DMS114 treated with DMSO at 0.1 percent for 48 hours (cell line): ENCODE results near the gene GPX7.

Experiments
- DNase-seq: peaks from one replicate; lab custom pipeline; 2025; ENCODE audit not compliant: unreplicated experiment; lab: John Stamatoyannopoulos, UW

GPX7 gene

DNA sequence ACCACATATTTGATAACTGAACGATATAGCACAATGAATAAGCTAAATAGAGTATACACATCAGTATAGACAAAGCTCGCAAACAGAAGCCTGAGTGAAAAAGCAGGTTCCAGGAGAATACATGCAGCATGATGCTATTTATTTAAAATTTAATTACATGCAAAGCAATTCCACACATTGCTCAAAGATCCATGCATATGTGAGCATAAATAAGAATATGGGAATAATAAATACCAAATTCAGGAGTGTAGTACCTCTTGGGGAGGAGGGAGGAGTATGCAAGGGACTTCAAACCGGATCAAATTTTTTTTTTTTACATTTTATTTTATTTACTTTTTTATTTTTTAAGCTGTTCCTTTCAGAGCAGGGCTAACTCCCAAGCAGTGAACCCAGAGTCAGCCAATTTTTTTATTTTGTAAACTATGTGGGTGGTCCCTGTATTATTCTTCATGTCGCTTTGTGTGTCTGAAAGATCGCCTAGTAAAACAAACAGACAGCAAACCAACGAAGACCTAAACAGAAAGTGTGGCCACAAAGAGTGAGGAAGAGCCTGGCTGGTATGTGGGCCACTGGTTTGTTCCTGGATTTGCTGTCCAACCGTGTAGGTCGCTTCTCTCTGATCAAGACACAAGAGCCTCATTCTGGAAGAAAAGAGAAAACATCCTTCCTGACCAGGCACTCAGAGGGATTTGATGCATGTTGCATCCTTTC lies 26.6 kb downstream of the GPX7 start:
- no peak for DNase-seq

DNA sequence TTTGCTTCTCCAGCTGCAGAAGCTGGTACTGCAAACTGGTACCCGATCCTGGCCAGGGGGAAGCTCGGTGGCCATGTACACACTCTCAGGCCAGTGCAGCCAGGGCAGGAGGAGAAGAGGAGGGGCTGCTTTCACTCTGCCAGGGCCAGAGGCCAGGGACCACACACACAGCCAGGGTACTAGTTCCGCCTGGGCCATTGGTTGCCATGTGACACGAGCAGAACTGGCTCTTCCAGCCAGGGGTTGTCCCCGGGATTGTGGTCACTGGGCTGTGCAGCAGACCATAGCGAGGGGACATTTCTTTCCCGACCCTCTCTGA lies 27.1 kb downstream of the GPX7 start:
- DNase-seq: peak; percentile 27

DNA sequence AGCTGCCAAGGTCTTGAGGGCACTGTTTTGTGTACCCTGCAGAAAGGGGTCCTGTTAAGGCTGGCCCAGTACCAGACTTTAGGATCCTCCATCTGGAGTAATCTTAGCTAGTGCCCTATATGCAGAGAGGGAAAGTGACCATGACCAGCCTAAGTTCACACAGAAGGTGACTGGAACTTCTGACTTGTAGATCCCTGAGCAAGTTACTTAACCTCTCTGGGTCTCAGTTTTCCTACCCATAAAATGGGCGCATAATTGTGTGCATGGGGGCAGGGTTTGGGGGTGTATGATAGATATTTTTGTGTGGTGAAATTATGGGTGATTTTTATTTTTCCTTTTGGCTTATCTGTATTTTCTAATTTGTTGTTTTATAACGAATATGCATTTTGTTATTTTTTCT lies 27.5 kb downstream of the GPX7 start:
- no peak for DNase-seq

DNA sequence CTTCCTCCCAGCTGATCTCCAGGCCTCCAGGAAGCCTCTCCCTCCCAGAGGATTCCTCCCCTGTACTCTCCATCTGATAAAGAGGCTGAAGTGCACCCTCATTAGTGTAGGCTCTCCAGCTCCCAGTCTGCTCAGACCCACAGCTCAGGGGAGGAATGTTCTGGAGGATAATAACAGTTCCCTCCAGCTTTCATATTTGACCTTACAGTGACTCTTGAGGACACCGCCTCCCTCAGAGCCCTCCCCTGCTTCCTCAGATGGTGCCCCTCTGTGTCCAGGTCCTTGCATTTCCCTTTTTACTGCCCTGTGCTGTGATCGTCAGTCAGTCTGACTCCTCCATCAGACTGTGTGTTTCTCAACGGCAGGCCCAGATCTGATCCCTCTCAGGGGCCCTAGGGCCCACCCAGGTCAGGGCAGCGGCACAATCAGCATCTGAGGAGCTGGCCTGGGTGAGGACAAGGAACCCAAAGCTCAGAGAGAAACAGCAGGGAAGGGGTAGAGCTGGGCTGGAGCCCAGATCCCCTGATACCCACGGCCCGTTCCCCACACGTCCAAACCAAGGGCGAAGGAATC lies 29.7 kb downstream of the GPX7 start:
- DNase-seq: no peak

DNA sequence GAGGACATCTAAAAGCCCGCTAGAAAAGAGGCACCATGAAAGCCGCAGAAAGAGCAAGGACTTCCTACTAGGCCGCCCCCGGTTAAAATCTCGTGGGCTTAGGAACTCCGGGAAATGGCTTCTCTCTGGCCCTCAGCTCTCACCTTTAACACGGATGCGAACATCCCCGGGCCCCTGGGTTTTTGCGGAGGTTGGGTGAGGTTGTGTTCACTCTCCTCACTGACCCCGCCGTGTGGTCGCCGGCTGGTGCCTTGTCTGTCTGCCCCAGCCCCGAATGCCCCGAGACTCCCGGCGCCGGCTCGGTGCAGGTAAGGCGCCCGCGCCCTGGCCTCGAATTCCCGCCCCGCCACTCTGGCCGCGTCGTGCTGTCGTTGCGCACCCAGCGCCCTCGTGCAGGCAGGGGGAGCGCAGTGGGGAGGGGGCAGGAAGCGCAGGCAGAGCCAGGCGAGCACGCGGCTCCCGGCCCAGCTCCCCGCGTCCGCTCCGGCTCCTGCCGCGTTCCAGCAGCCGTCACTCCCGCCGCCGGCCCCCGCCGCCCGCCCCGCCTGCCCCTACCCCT lies 30.6 kb downstream of the GPX7 start, which contains the start of gene SHISAL2A:
Gene SHISAL2A (plus strand): TSS at position 437 of the 559 bp plus-strand sequence. CDS start 326 bp downstream, outside the sequence.
- no peak for DNase-seq

DNA sequence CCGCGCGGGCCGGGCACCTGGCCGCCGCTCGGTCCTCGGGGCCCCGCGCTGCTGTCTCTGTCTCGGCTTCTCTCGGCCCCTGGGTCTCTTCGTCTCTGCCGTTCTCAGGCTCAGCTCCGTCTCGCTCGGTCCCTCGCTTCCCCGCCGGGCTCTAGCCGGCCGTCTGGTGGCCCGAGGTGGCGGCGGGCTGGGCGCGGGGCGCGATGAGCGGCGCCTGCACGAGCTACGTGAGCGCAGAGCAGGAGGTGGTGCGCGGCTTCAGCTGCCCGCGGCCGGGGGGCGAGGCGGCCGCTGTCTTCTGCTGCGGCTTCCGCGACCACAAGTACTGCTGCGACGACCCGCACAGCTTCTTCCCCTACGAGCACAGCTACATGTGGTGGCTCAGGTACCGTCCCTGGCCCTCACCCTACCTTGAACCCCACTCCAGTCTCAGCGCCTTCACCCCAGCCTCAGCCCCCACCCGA lies 31.2 kb downstream of the GPX7 start:
- DNase-seq: no peak

DNA sequence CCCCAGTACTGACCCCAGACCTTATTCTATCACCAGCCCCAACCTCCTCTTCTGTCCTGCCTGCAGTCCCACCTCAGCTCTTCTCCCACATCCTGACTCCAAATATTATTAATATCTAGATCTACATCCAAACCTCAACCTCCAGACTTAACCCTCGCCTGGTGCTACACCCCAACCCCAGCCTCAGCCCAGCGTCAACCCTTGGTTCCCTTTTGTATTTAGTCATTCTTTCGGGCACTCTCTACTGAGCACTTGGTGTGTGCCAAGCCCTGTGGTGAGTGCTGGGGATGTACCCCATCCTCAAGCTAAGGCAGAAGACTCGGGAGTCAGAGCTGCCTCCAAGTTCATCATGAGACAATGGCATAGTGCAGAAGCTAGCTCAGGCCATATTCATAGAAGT lies 31.9 kb downstream of the GPX7 start:
- no peak for DNase-seq

DNA sequence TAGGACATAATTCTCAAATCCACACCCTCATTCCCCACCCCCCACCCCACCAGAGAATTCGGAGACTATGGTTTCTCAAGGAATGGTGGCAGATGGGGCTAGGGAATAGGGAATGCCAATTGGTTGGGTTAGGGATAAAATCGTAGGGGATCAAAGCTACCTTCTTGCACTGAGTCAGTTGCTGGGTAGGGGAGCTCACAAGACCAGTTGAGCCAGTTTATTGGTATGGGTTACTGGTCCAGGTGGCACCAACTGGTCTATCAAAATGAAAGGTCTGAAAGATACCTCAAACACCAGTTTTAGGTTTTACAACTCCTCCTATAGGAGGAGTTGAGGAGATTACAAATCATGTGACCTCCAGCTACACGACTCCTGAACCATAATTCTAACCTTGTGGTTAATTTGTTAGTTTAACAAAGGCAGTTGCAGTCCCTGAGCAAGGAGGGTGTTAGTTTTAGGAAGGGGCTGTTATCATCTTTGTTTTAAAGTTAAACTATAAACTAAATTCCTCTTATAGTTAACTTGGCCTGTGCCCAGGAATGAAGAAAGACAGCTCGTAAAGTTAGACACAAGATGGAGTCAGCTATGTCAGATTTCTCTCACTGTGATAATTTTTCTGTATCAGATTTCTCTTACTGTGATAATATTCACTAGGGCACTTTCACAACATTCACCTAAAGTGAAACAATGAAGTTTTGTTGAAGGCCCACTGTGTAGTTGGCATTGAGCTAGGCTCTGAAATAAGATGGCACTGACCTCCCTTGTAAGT lies 33.3 kb downstream of the GPX7 start:
- no peak for DNase-seq

DNA sequence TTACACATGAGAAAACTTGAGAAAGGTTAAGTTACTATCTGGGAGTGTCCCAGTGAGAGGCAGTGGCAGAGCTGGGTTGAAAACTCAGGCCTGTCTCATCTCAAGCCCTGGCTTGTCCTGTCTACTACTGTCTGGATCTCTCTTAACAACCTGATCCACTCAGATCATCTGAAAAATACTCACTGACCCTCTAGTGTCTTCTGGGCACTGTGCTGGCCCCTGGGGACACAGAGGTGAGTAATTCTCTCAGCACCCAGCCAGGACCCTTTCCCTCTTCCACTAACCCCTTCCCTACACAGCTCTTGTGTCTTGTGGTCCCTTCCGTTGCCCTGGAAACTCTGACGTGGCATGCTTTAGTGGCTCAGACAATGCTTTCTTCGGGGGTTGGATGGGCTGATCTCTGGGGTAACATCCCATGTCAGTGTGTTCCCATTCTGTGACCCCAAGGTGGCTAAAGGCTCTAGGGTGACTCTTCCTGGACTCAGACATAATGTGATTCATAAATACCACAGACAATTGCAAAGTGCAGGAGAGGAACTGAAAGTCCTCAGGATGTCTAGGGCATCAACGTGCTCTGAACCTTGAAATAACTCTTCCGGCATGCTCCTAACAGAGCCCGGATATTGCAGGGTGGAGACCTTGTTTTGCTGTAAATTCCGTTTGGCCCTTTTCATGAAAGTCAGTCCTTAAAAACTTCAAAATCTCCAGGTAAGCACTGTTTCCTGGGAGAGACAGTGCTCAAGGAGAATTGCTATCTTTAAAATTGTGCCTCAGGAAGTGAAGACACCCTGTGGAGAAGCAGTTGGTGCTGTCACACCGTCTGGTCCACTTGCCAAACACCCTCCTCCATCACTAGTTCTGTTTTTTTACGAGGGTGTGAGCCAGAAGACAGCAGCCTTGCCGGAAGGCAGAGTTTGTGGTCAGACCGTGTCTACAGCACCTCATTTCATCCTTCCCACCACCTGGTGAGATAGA lies 34.8 kb downstream of the GPX7 start:
- DNase-seq: no peak

DNA sequence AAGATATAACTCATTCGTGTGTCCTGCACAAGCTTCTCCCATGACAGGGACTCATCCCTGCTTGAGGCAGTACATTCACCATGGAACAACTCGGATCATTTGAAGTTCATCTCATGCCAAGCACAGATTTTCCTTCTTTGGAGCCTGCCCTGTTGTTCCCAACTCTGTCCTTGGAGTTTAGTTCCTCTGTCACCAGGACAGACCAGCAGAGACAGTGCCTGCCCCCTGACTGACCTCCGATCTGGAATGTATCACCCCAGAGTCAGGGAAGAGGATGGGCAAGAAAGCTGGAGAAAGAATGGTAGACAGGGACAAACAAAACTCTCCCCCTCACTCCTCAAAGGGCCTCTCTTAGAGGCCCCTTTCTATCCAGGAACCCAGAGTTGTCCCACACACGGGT lies 35.8 kb downstream of the GPX7 start:
- no peak for DNase-seq

DNA sequence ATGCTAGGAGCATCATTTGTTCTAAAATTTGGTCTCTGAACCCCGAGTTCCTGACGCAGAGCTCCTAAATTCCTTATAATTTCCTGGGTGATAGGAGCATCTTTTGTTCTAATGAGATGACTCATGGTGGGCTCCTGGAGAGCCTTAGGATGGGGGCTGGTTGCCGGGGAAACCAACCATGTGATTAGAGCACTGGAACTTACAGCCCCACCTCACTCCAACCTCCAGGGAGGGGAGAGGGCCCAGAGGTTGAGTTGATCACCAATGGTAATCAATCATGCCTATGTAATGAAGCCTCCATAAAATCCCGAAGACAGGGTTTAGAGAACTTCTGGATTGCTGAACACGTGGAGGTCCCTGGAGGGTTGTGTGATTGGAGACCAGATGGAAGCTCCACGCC lies 38.5 kb downstream of the GPX7 start:
- no peak for DNase-seq

DNA sequence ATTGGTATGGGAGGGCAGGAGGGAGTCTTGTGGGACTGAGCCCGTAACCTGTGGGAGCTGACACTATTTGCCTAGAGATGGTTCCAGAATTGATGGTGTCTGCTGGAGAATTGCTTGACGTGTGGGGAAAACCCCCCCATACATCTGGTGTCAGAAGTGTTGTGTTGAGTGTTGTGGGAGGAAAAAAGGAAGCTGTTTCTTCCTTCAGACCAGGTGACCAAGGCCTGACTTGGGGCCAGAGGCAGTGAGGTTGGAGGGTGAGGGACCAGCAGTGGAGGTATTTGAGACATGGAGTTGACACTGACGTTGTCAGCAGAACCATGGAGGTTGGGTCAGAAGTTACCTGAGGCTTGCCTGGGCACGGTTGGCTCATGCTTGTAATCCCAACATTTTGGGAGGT lies 39.1 kb downstream of the GPX7 start:
- no peak for DNase-seq

DNA sequence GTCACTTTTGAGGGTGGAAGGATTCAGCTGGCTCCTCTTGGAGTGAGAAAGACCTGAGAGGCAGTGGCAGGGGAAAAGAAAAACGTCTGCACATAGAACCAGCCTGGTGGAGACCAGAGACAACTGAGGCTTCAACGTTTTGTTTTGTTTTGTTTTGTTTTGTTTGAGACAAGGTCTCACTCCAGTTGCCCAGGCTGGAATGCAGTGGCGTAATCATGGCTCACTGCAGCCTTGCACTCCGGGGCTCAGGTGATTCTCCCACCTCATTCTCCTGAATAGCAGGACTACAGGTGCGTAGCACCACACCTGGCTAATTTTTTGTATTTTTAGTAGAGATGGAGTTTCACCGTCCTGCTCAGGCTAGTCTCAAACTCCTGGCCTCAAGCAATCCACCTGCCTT lies 43.1 kb downstream of the GPX7 start:
- no peak for DNase-seq

DNA sequence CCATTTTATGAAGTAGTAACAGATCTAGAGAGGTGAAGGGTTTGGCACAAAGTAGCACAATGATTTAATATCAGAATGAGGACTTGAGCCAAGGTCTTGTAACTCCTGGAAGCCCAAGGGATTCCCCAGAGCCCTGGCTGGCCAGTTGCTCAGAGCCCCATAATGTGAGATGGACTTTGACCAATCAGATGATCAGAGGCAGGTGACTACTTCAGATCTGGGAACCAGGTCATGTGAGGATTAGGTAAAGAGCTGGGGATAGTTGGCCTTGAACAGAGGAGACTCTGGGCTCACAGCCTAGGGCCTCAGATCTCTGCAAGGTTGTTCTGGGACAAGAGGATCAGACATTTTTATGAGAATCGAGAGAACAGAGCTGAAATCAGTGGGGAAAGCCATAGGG lies 49.7 kb downstream of the GPX7 start:
- no peak for DNase-seq

DNA sequence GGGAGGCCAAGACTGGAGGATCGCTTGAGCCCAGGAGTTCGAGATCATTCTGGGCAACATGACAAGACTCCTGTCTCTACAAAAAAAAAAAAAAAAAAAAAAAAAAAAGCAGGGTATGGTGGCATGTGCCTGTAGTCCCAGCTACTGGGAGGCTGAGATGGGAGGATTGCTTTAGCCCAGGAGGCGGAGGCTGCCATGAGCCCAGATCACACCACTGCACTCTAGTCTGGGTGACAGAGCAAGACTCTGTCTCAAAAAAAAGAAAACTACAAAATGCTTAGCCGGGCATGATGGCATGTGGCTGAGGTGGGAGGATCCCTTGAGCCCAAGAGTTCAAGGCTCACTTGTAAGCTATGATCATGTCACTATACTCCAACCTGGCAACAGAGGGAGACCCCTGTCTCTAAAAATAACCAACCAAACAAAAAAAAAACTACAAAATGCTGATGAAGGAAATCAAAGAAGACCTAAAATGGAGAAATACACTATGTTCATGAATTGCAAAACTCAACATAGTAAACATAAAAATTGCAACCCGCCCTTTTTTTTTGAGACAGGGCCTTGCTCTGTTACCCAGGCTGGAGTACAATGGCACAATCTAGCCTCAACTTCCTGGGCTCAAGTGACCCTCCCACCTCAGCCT lies 51.2 kb downstream of the GPX7 start:
- DNase-seq: no peak

DNA sequence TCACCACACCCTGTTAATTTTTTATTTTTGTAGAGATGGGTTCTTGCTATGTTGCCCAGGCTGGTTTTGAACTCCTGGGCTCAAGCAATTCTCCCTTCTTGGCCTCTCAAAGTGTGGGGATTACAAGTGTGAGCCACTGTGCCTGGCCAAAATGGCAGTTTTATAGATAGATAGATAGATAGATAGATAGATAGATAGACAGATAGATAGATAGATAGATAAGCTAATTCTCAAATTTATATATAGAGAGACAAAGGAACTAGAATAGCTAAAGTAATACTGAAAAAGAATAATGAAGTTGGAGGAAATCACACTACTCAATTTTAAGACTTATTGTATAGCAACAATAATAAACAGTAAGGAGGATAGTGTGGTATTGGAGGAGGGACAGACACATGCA lies 51.9 kb downstream of the GPX7 start:
- DNase-seq: no peak

DNA sequence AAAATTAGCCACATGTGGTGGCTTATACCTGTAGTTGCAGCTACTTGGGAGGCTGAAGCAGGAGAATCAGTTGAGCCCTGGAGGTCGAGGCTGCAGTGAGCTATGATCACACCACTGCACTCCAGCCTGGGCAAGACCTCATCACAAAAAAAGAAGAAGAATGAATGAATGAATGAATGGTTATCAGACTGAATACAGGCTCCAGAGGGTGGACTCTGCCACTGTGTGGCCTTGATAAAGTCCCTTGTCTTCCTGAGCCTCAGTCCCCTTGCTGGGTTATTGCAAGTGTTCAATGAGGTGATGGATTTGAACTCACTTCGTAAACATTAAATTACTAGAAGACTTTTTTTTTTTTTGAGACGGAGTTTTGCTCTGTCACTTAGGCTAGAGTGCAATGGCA lies 55.5 kb downstream of the GPX7 start:
- DNase-seq: no peak
